ENCODE data around the gene ASB4.

- no peak for TF ChIP-seq CTCF (IDR thresholded peaks at IDR 0.05; ENCODE audit: low read depth, low read length)
- no peak for TF ChIP-seq EZH2phosphoT487 (IDR thresholded peaks at IDR 0.05; ENCODE audit: low read depth)
Observed at GRCh38 chr7:95508780-95509179, 23.0 kb downstream of the ASB4 start.

All from OCI-LY3 (cell line).